ENCODE measurements around the gene MAP2K5. TPM values are rescaled to one million over a fixed set of nuclear protein-coding genes. Genes with fewer than 3 reads are reported as not detected.

Gene MAP2K5
- total and polyA plus RNA-seq, 10 of the 15 experiments (the other 5 are each of a cell fraction or from before 2014, with no cell fraction given) = 1.3 to 19.4 (median 9.6) TPM

GRCh38 chr15:67769497-67770357 is 227.2 kb downstream of the MAP2K5 start:
- Histone ChIP-seq H2AFZ (ENCODE audit: control insufficient read depth, low read depth, low read length) (no peak overlapping the region), H4K20me1 (ENCODE audit: control insufficient read depth, insufficient read depth) (no peaks in the 10 kb centered on the region), H3K4me1 (ENCODE audit: control insufficient read depth, insufficient read depth, low read length) (no peaks in the 10 kb centered on the region), H3K4me2 (ENCODE audit: control insufficient read depth, insufficient read depth) (no peak overlapping the region), H3K9me3 (replicated peaks; ENCODE audit: control insufficient read depth, insufficient read depth, low read length) (no peaks in the 10 kb centered on the region), H3K4me3 (no peak overlapping the region), H3K36me3 (ENCODE audit: control insufficient read depth in 2 of 2, insufficient read depth in 2 of 2, low read length in 1 of 2) (no peaks in the 10 kb centered on the region), H3K27ac (ENCODE audit: control insufficient read depth, insufficient read depth) (no peak overlapping the region), H3K79me2 (ENCODE audit: control insufficient read depth, insufficient read depth, low read length) (no peaks in the 10 kb centered on the region), H3K27me3 (replicated peaks in 1 of 2; ENCODE audit: control insufficient read depth in 2 of 2, insufficient read depth in 2 of 2, low read length in 1 of 2) (no peaks in the 10 kb centered on the region), H3K9ac (ENCODE audit: control insufficient read depth, insufficient read depth, low read length) (no peak overlapping the region)
- DNase-seq (ENCODE audit: low read depth, low spot score) = no peak
- no peak for ATAC-seq
- POLR2A ChIA-PET = interaction anchor here (0.7 kb wide), 1 partner anchor 36 kb away, joined by 3 read pairs; no protein-coding TSS in a partner anchor
- WGBS (ENCODE audit: insufficient coverage, insufficient replicate concordance, low lambda C conversion rate, missing lambda C conversion rate) = 91% methylated on average over 13 of the region's 13 CpGs
- no TSS peak for BruUV-seq (replicated peaks)
- FAIRE-seq = no peak
- RAD21 ChIA-PET (ENCODE audit: unreplicated experiment) = no interaction called here
- SMC1A ChIA-PET (ENCODE audit: uncharacterized antibody, unreplicated experiment) = interaction anchor here (0.8 to 1.2 kb wide), 2 partner anchors 14 to 25 kb away, joined by 3 to 4 read pairs; no protein-coding TSS in a partner anchor
- in situ Hi-C loops (cut with MboI) = no loop called here
- TF ChIP-seq PAX5 (IDR thresholded peaks at IDR 0.05; ENCODE audit: borderline replicate concordance, low read depth, low read length) (no peak), TCF7 (IDR thresholded peaks at IDR 0.05; ENCODE audit: borderline replicate concordance) (no peak), BMI1 (IDR thresholded peaks at IDR 0.05; ENCODE audit: borderline replicate concordance) (no peak), ZNF622 (IDR thresholded peaks at IDR 0.05) (no peak), ZBED1 (IDR thresholded peaks at IDR 0.05; ENCODE audit: borderline replicate concordance) (no peak)
- intact Hi-C loops (cut with micrococcal nuclease; ENCODE audit: unreplicated experiment) = no loop called here
- CTCF ChIA-PET = interaction anchor here (1.1 kb wide), 1 partner anchor 9 kb away, joined by 4 read pairs; no protein-coding TSS in a partner anchor

DNA sequence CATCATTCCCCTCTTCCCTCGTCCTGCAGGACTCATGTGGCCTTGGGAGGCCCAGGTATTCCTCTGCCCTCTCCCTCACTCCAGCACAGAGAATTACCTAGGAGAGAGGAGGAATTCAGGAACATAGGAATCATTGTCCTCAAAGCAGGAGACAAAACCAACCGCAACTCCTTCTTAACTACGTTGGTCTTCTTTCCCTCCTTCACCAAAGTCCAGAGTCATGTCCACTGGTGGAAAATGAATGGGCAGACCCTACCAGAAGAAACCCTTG is 227.8 kb downstream of the MAP2K5 start:
- H3K27me3 ChIP-seq (replicated peaks in 1 of 2; ENCODE audit: control insufficient read depth in 2 of 2, insufficient read depth in 2 of 2, low read length in 1 of 2) = no peaks in the 10 kb centered on the region
- no peak overlapping the region for H2AFZ ChIP-seq (ENCODE audit: control insufficient read depth, low read depth, low read length)
- ChIA-PET POLR2A (no interaction called here), RAD21 (ENCODE audit: unreplicated experiment) (no interaction called here), CTCF (no interaction called here), SMC1A (ENCODE audit: uncharacterized antibody, unreplicated experiment) (interaction anchor here (0.6 to 3.0 kb wide), 5 partner anchors 9 to 343 kb away, joined by 3 to 14 read pairs (median 3); no protein-coding TSS in a partner anchor)
- no peaks in the 10 kb centered on the region for H4K20me1 ChIP-seq (ENCODE audit: control insufficient read depth, insufficient read depth)
- H3K79me2 ChIP-seq (ENCODE audit: control insufficient read depth, insufficient read depth, low read length) = no peaks in the 10 kb centered on the region
- intact Hi-C loops (cut with micrococcal nuclease; ENCODE audit: unreplicated experiment) = no loop called here
- FAIRE-seq = no peak
- H3K9ac ChIP-seq (ENCODE audit: control insufficient read depth, insufficient read depth, low read length) = no peak overlapping the region
- H3K9me3 ChIP-seq (replicated peaks; ENCODE audit: control insufficient read depth, insufficient read depth, low read length) = no peaks in the 10 kb centered on the region
- H3K27ac ChIP-seq (ENCODE audit: control insufficient read depth, insufficient read depth) = no peak overlapping the region
- BruUV-seq (replicated peaks) = no TSS peak
- WGBS (ENCODE audit: insufficient coverage, insufficient replicate concordance, low lambda C conversion rate, missing lambda C conversion rate) = 81% methylated on average over 3 of the region's 3 CpGs
- DNase-seq (ENCODE audit: low read depth, low spot score) = no peak
- no peak overlapping the region for H3K4me2 ChIP-seq (ENCODE audit: control insufficient read depth, insufficient read depth)
- no peaks in the 10 kb centered on the region for H3K36me3 ChIP-seq (ENCODE audit: control insufficient read depth in 2 of 2, insufficient read depth in 2 of 2, low read length in 1 of 2)
- in situ Hi-C loops (cut with MboI) = no loop called here
- no peak overlapping the region for H3K4me3 ChIP-seq
- ATAC-seq = no peak
- no peaks in the 10 kb centered on the region for H3K4me1 ChIP-seq (ENCODE audit: control insufficient read depth, insufficient read depth, low read length)
- TF ChIP-seq ZBTB11 (CRISPR knock-in tag; IDR thresholded peaks at IDR 0.05) = no peak
- no peak for TF ChIP-seq ATF2 (IDR thresholded peaks at IDR 0.05; ENCODE audit: low read length)

All from GM12878 (cell line).